ENCODE measurements around the gene SLC22A31. TPM values are rescaled to one million over a fixed set of nuclear protein-coding genes. Genes with fewer than 3 reads are reported as not detected.
"Not testable (repeated sequence)": the region's sequence is repeated elsewhere in the genome, so short reads cannot be mapped to it uniquely, and the experiment has no call there.

SLC22A31 gene
- total RNA-seq, 1 experiment from 2014 or later = 4.5 TPM

- CTCF ChIA-PET = no interaction called here
- H3K4me3 ChIP-seq (ENCODE audit: low read depth in 2 of 2, low read length in 2 of 2) = no peak overlapping the region
- POLR2A ChIA-PET = no interaction called here
- H3K36me3 ChIP-seq (ENCODE audit: control insufficient read depth, insufficient read depth, low read length) = no peaks in the 10 kb centered on the region; the same call in 1 of the 2 replicates
- no peaks in the 10 kb centered on the region for H3K27me3 ChIP-seq (ENCODE audit: control insufficient read depth, insufficient read depth, low read length)
- no peak overlapping the region for H3K27ac ChIP-seq (ENCODE audit: low read length)
- ATAC-seq = no peak
- BruUV-seq (replicated peaks) = no TSS peak
- no peaks in the 10 kb centered on the region for H3K4me1 ChIP-seq (ENCODE audit: control insufficient read depth, insufficient read depth, low read length)
- no peaks in the 10 kb centered on the region for H3K9me3 ChIP-seq (ENCODE audit: control insufficient read depth, insufficient read depth, low read depth, low read length)
- DNase-seq (ENCODE audit: low read depth, low spot score) = no peak
- TF ChIP-seq CTCF (IDR thresholded peaks at IDR 0.05) = no peak
- TF ChIP-seq POLR2AphosphoS5 (IDR thresholded peaks at IDR 0.05; ENCODE audit: low read depth, low read length) = no peak
- no peak for TF ChIP-seq REST (IDR thresholded peaks at IDR 0.05; ENCODE audit: insufficient read depth in 1 of 2, low read depth in 2 of 2, low read length in 1 of 2)
- no peak for TF ChIP-seq TCF7L2 (IDR thresholded peaks at IDR 0.05; ENCODE audit: low read depth, low read length)
- TF ChIP-seq SIN3A (IDR thresholded peaks at IDR 0.05; ENCODE audit: borderline replicate concordance, insufficient read depth, low read depth, low read length) = no peak
- in situ Hi-C loops (cut with HindIII; ENCODE audit: low pct_unique_long_range_greater_than_20kb, low sequenced_read_pairs) = no loop called here
- intact Hi-C loops (cut with micrococcal nuclease; ENCODE audit: unreplicated experiment) = no loop called here
Measured at GRCh38 chr16:89190150-89190958, 10.0 kb downstream of the SLC22A31 start.

- in situ Hi-C loops (cut with HindIII; ENCODE audit: low pct_unique_long_range_greater_than_20kb, low sequenced_read_pairs) = no loop called here
- TF ChIP-seq REST (IDR thresholded peaks at IDR 0.05; ENCODE audit: insufficient read depth in 1 of 2, low read depth in 2 of 2, low read length in 1 of 2) = no peak
- no peak for TF ChIP-seq TCF7L2 (IDR thresholded peaks at IDR 0.05; ENCODE audit: low read depth, low read length)
- no peak for TF ChIP-seq POLR2AphosphoS5 (IDR thresholded peaks at IDR 0.05; ENCODE audit: low read depth, low read length)
- no peak for TF ChIP-seq CTCF (IDR thresholded peaks at IDR 0.05)
- no peak for TF ChIP-seq SIN3A (IDR thresholded peaks at IDR 0.05; ENCODE audit: borderline replicate concordance, insufficient read depth, low read depth, low read length)
- no TSS peak for BruUV-seq (replicated peaks)
- H3K27ac ChIP-seq (ENCODE audit: low read length) = no peak overlapping the region
- no peak for ATAC-seq
- CTCF ChIA-PET = no interaction called here
- no peak for DNase-seq (ENCODE audit: low read depth, low spot score)
- no peaks in the 10 kb centered on the region for H3K9me3 ChIP-seq (ENCODE audit: control insufficient read depth, insufficient read depth, low read depth, low read length)
- H3K36me3 ChIP-seq (ENCODE audit: control insufficient read depth, insufficient read depth, low read length) = no peaks in the 10 kb centered on the region; the same call in 1 of the 2 replicates
- no peaks in the 10 kb centered on the region for H3K4me1 ChIP-seq (ENCODE audit: control insufficient read depth, insufficient read depth, low read length)
- no peak overlapping the region for H3K4me3 ChIP-seq (ENCODE audit: low read depth in 2 of 2, low read length in 2 of 2)
- intact Hi-C loops (cut with micrococcal nuclease; ENCODE audit: unreplicated experiment) = no loop called here
- H3K27me3 ChIP-seq (ENCODE audit: control insufficient read depth, insufficient read depth, low read length) = no peaks in the 10 kb centered on the region
- POLR2A ChIA-PET = no interaction called here
Measured at GRCh38 chr16:89189358-89190025, 10.8 kb downstream of the SLC22A31 start.

GRCh38 chr16:89188471-89189357 is 11.6 kb downstream of the SLC22A31 start:
- in situ Hi-C loops (cut with HindIII; ENCODE audit: low pct_unique_long_range_greater_than_20kb, low sequenced_read_pairs); CTCF ChIA-PET; BruUV-seq (replicated peaks): not testable (repeated sequence)

More at GRCh38 chr16:89188471-89189357, 11.6 kb downstream of the SLC22A31 start:
- H3K9me3 ChIP-seq (ENCODE audit: control insufficient read depth, insufficient read depth, low read depth, low read length); H3K36me3 ChIP-seq (ENCODE audit: control insufficient read depth, insufficient read depth, low read length); DNase-seq (ENCODE audit: low read depth, low spot score); H3K27me3 ChIP-seq (ENCODE audit: control insufficient read depth, insufficient read depth, low read length); H3K4me3 ChIP-seq (ENCODE audit: low read depth in 2 of 2, low read length in 2 of 2); intact Hi-C loops (cut with micrococcal nuclease; ENCODE audit: unreplicated experiment); ATAC-seq; H3K4me1 ChIP-seq (ENCODE audit: control insufficient read depth, insufficient read depth, low read length); POLR2A ChIA-PET; H3K27ac ChIP-seq (ENCODE audit: low read length): not testable (repeated sequence)
